Omental fat pad (tissue), 4 donors: ENCODE data around the gene FBRS. TPM values are rescaled to one million over a fixed set of nuclear protein-coding genes. Genes with fewer than 3 reads are reported as not detected.

Experiments
- ATAC-seq: fragments of 150-250 bp; one replicate; pipeline ENCODE4 v1.9.1; 2016; ENCODE audit warnings: mild to moderate bottlenecking, moderate library complexity; ENCODE audit not compliant: low FRiP score
- DNase-seq: peaks from one replicate; pipeline ENCODE4 v3.0.0-alpha.2; 2019; ENCODE audit warnings: low spot score
- CTCF ChIP-seq, 3 donors: fragments of 450-650 bp; IDR thresholded peaks; one replicate each; pipeline ENCODE4 v1.5.1; 2016 to 2017; ENCODE audit warnings: antibody characterized with exemption in 3 of 3, mild to moderate bottlenecking in 3 of 3, moderate library complexity in 2 of 3
- total RNA-seq, 4 donors: library from RNA; depleted of rRNA; stranded (reverse); fragments of >200 nt; gene quantifications; one replicate each; pipeline ENCODE4 v1.1.0, GENCODE V29; 2016

FBRS gene
- total RNA-seq, 4 donors from 2014 or later: 15.4 to 49.7 (median 23.4) TPM

GRCh38 chr16:30665155-30665829 is 7.1 kb downstream of the FBRS start:
- DNase-seq (no peak), ATAC-seq (no peak)
- no peak for TF ChIP-seq CTCF (IDR thresholded peaks at IDR 0.05)

DNA sequence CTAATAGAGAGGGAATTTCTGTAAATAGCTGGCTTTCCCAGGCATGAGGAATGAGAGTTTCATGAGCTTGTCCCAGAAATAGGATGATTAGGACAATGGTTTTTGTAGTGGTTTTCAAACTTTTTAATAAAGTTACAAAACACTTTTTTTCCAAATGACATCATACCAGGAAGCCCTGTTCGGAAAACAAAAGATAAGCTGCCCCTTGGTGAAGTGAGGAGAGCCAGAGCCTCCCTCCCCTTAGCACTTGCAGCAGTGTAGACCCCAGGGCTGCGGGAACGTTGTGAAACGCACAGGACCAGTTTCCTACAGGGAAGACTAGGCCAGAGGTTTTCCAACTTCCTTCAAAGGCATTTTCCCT is 7.6 kb downstream of the FBRS start:
- ATAC-seq (no peak), DNase-seq (no peak)

GRCh38 chr16:30666681-30667080 is 8.4 kb downstream of the FBRS start:
- ATAC-seq (no peak), DNase-seq (no peak)
- TF ChIP-seq CTCF (IDR thresholded peaks at IDR 0.05): no peak

More for the DNA sequence above, 7.6 kb downstream of the FBRS start:
- no peak for TF ChIP-seq CTCF (IDR thresholded peaks at IDR 0.05)

DNA sequence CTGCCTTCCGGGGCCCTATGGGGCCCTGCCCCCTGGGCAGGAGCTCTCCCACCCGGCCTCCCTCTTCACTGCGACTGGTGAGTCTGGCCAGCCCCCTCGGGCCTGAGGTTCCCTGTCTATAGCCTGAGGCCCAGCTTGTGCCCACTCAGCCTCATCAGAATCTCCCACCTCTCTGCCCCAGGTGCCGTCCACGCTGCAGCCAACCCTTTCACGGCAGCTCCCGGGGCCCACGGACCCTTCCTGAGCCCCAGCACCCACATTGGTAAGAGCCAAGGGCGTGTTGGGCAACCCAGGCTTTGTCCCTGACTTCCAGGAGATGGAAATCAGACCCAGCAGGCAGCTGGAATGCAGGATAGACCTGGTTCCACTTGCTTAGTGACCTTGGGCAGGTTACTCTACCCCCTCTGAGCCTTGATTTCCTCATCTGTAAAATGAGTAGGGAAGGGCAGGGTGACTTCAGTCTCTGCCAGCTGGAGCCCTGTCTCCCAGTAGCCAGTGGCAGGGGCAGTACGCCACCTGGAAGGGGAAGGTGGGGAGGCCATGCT is 9.2 kb downstream of the FBRS start:
- ATAC-seq (no peak), DNase-seq (no peak)
- TF ChIP-seq CTCF (IDR thresholded peaks at IDR 0.05): no peak

GRCh38 chr16:30668393-30668792 is 10.2 kb downstream of the FBRS start:
- DNase-seq: no peak
- ATAC-seq: no peak
- TF ChIP-seq CTCF (IDR thresholded peaks at IDR 0.05): no peak

- TF ChIP-seq CTCF (IDR thresholded peaks at IDR 0.05): no peak
- no peak for DNase-seq
- no peak for ATAC-seq
These were observed 11.0 kb downstream of the FBRS start for GRCh38 chr16:30669026-30669902.
